ENCODE data around the gene KLHL29.

Gene KLHL29

GRCh38 chr2:23423062-23423872 lies 38.3 kb downstream of the KLHL29 start:
- DNase-seq = no peak

GRCh38 chr2:23423873-23424680 lies 39.1 kb downstream of the KLHL29 start:
- DNase-seq = no peak

DNA sequence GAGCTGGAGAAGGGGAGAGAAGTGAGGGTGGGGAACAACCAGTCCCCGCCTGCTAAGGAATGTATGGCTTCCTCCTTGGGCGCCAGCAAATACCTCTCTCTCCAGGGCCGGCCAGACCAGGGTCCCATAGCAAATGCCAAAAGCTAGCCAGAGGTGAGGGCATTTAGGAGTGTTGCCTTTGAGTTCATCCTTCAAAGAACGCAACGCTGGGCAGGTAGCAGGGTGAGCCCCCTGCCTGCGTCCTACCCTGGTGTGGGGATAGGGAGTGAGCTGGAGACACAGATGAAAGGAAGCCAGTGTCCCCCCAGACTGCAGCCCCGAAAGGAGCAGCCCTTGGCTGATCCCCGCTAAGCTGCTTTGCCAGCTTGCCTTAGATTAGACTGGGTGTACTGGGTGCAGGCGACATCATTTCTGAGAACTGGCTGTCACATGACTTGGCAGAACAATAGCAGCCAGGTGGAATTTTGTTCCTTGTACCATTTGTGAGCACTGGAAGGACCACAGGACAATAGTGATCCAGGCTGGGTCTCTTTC lies 40.4 kb downstream of the KLHL29 start:
- DNase-seq = no peak

DNA sequence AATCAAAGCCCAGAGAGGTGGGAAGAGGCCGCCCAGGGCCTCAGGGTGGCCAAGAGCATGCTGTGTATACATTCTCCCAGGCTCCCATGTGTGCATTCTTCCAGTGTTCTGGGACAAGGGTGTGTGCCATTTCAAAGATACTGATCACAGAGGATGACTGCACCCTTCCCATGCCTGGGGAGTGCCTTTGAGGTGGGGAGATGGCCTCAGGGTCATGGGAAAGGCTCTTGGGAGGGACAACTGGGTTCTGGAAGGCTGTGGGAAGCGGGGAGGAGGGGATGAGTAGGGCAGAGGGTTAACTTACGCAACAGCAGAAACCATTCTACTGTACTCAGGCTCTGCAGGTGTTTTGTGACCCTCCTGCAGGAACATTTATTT lies 40.9 kb downstream of the KLHL29 start:
- DNase-seq = no peak

DNA sequence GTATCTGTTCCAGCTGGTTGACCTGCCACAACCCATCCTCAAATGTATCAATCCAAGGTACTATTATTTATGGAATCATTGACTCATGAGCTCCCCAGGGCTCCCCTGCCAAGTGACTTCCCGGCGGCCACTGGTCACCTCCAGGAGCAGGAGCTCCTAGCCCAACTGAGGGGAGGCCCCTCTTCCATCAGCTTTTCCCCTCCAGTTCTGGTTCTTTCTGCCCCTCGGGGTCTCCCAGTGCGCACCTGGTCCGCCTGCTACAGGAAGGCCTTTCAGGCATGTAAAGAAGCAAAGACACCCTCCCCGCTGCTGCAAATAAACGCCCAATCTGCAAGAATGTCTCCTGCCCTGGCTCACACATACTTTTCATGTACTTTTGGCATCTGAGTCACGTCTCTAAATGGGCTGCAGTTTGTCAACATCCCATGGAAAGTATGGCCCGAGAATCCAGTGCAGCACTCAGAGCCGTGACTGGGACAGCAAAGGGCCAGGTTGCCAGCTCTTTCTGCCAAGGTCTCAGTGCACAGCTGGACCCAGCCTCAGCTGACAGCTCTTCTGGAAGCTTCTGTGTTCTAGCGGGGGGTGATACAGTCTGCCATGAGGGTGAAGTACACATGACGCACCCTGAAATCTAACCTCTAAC lies 41.4 kb downstream of the KLHL29 start:
- no peak for DNase-seq

- no peak for DNase-seq
These were observed 42.4 kb downstream of the KLHL29 start for GRCh38 chr2:23427350-23427749.

GRCh38 chr2:23427976-23428375 lies 43.0 kb downstream of the KLHL29 start:
- DNase-seq = no peak

DNA sequence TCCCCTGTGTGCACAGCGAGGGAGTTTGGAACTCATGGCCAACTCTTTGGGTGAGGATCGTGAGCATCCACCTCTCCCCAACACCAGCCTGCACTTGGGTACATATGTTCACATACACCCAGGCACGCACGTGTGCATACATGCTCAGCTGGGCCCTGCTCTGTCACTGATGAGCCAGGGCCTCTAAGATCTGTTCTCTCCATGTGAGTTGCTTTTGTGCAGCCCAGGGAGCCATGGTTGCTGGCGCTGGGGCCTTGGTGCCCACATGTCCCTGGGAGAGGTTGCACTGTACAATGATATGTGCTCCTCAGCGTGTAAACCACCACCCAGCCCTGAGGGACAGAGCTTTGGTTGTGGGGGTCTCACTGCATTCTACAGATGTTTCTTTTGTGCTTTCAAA lies 44.1 kb downstream of the KLHL29 start:
- DNase-seq = no peak

GRCh38 chr2:23430263-23430662 lies 45.3 kb downstream of the KLHL29 start:
- no peak for DNase-seq

DNA sequence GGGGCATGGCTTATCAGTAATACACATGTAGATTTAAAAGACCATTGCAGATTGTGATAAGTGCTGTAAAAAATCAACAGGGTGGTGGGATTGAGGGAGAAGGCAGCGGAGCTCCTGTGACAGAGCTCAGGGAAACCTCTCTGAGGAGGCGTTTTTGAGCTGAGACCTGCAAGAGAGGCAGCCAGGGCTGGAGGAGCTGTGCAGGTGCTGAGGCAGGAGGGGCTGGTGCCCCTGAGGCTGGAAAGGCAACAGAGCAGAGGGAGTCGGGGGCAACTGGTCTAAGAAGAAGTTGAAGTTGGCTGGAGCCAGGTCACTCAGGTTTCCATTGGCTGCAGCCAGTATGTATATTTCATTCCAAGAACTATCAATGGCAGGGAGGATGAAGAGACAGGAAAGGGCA lies 47.6 kb downstream of the KLHL29 start:
- DNase-seq = no peak

GRCh38 chr2:23433282-23433681 lies 48.3 kb downstream of the KLHL29 start:
- DNase-seq = no peak

- DNase-seq = no peak
These were observed 49.7 kb downstream of the KLHL29 start for GRCh38 chr2:23434721-23435121.

- no peak for DNase-seq
These were observed 50.5 kb downstream of the KLHL29 start for GRCh38 chr2:23435250-23436035.

DNA sequence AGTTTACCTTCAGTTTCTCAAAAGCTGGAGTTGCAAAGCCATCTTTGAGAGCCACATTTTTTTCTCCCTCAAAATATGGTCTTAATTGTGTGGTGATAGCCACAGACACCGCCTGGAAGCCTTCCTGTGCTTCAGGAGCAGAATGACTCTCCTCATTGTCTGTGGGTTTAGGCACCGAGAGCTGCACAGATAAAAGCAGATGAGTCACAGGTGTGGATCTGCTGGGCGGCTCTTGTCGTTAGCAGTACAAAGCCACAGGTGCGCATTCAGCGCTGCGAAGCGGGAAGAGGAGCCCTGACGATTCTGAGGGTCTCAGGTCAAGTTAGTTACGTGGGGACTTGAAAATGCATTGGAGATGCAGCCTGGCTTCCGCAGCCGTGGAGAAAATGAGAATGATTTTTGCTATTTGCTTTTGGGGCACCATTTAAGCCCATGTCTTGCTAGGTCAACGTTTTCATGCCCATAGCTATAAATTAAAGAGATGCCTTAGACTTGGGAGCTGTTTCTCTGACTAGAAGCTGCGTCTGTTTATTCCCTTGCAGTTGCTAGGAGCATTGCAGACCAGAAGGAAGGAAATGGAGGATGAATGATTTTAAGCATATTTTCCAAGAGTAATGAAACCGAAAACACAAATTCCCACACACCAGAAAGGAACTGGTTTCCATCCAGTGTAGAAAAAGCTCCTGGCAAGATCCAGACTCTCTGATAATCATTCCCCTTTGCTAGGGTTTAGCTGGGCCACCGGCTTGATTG lies 51.5 kb downstream of the KLHL29 start:
- DNase-seq = no peak

GRCh38 chr2:23441414-23441813 lies 56.4 kb downstream of the KLHL29 start:
- DNase-seq = no peak

DNA sequence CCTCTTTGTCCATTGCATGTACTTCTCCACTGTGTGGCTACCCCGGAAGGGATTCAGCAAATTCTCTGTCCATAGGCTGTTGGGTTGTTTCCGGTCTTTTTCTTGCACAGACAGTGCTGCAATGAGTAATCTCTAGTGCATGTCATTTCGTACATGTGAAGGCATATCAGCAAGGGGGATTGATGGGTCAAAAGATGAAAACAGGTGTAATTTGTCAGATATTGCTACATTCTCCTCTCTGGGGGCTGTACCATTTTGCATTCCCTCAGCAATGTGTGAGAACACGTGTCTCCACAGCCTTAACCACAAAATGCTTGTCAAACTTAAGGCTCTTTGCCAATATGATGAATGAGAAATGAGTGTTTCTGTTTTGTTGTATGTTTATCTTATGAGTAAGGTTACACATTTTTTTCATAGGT lies 60.5 kb downstream of the KLHL29 start:
- DNase-seq = no peak

DNA sequence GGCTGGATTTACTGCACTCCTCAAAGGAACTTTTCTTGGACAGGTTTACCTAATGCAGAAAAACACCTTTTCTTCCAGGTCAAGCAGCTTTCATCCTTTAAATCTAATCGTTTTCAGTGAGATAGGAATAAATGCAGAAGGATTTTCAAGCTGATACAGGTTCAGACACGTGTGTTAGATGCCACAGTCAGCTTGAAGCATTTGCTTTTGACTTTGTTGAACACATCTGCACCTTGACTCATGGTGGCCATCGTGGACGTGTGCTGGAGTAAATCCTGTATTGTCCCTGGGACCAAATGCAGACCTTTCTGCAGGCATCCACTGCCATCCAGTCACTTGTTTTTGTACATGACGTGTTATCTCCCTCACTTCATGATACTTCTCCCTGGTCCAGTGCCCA lies 61.9 kb downstream of the KLHL29 start:
- no peak for DNase-seq

- DNase-seq = no peak
These were observed 62.4 kb downstream of the KLHL29 start for GRCh38 chr2:23447405-23447804.

DNA sequence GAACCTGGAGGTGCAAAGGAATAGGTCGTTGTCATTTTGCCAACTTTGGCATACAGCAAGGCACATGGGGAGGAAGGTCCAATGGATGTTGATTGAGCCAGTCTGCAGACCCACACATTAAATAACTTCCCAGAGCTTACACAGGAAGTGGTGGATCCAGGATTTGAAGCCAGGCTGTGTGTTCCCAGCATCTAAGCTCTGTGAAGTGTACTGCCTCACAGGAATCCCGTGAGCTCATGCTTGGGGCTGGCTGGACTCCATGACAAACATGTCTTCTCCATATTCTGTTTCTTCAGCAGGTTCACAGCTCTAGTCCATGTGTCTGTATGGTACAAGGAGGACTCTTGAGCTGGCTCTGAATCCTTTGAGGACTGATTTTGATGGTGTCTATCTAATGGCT lies 63.9 kb downstream of the KLHL29 start:
- DNase-seq = no peak

GRCh38 chr2:23449413-23449812 lies 64.4 kb downstream of the KLHL29 start:
- DNase-seq = peak; percentile 37 to 74 (median 60)

DNA sequence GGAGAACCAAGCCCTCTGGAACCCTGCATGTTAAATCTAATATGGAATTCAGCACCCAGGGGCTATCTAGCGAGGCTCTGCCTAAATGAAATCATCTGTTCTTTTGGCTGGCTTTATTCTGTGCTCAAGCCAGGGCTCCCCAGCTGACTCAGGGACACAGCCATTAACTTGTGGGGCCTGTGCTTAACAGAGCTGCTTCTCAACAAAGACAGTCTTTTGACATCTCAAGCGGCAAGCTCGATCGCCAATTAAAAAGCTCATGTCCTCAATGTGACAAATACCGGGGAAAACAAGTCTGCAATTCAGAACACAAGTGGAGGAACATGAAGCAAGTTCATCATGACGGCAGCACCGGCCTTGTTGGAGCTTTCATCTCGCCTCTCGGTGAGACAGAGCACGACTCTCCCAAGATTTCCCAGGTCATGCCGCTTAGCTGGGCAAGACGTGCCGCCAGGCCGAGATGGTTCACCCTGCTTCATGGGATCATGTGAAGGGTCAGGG lies 64.9 kb downstream of the KLHL29 start:
- DNase-seq = no peak

Data from suppressor macrophage (primary cell).